Measurements from ENCODE around the gene EIPR1. TPM values are rescaled to one million over a fixed set of nuclear protein-coding genes. Genes with fewer than 3 reads are reported as not detected.

EIPR1 gene
- total and polyA plus RNA-seq, 2 donors (not counting 3 experiments of a cell fraction or from before 2014, with no cell fraction given), result 30.8 to 57.3 TPM

GRCh38 chr2:3159782-3160545 is 217.7 kb downstream of the EIPR1 start:
- no TSS peak for BruUV-seq (replicated peaks)
- TF ChIP-seq MAX (IDR thresholded peaks at IDR 0.05; ENCODE audit: insufficient read depth, insufficient read length), result no peak
- TF ChIP-seq POLR2A (IDR thresholded peaks at IDR 0.05; ENCODE audit: low read depth, low read length), result no peak
- TF ChIP-seq EZH2 (IDR thresholded peaks at IDR 0.05; ENCODE audit: borderline replicate concordance, low read depth, low read length, severe bottlenecking), result no peak
- TF ChIP-seq JUN (IDR thresholded peaks at IDR 0.05; ENCODE audit: borderline replicate concordance, insufficient read depth, insufficient read length, low read depth), result no peak
- no peak for TF ChIP-seq CTCF (IDR thresholded peaks at IDR 0.05; ENCODE audit: extremely low read depth in 1 of 2, insufficient read depth in 1 of 2, low read depth in 1 of 2, low read length in 2 of 2)
- TF ChIP-seq FOS (IDR thresholded peaks at IDR 0.05; ENCODE audit: borderline replicate concordance, insufficient read depth, low read length), result no peak
- no peak for TF ChIP-seq MYC (IDR thresholded peaks at IDR 0.05; ENCODE audit: low read depth, low read length)
- TF ChIP-seq GATA2 (IDR thresholded peaks at IDR 0.05; ENCODE audit: insufficient read depth, insufficient read length, low read depth, low read length), result no peak
- TF ChIP-seq POLR2AphosphoS5 (IDR thresholded peaks at IDR 0.05; ENCODE audit: insufficient read depth, low read depth, low read length), result no peak
- no peaks in the 10 kb centered on the region for H3K36me3 ChIP-seq (ENCODE audit: control insufficient read depth in 2 of 2, extremely low read depth in 1 of 2, insufficient read depth in 2 of 2, low read length in 2 of 2)
- dilution Hi-C loops (cut with MboI; ENCODE audit: extremely low pct_ligation_motif_present, low sequenced_read_pairs), result no loop called here
- no peaks in the 10 kb centered on the region for H3K27me3 ChIP-seq (ENCODE audit: control insufficient read depth in 2 of 2, insufficient read depth in 2 of 2, low read length in 2 of 2)
- H3K4me3 ChIP-seq (replicated peaks in 1 of 3; ENCODE audit: insufficient read depth in 1 of 3, low read depth in 1 of 3, low read length in 3 of 3), result no peak overlapping the region
- H4K20me1 ChIP-seq (replicated peaks; ENCODE audit: control insufficient read depth, extremely low read depth, insufficient read depth, low read length), result no peaks in the 10 kb centered on the region
- intact Hi-C loops (cut with micrococcal nuclease), result no loop called here
- H3K9ac ChIP-seq (replicated peaks; ENCODE audit: extremely low read depth, insufficient read depth, low read length), result no peak overlapping the region
- no peak overlapping the region for H2AFZ ChIP-seq (ENCODE audit: low read depth, low read length)
- no peak overlapping the region for H3K27ac ChIP-seq (ENCODE audit: insufficient read depth, low read depth, low read length)
- DNase-seq (ENCODE audit: low read depth, low spot score) (no peak), FAIRE-seq (no peak)
- H3K9me3 ChIP-seq (replicated peaks; ENCODE audit: control insufficient read depth, insufficient read depth, low read length), result no peaks in the 10 kb centered on the region
- no peaks in the 10 kb centered on the region for H3K79me2 ChIP-seq (ENCODE audit: control insufficient read depth, insufficient read depth, low read length)
- POLR2A ChIA-PET, result no interaction called here
- H3K4me2 ChIP-seq (ENCODE audit: insufficient read depth, low read length), result no peak overlapping the region
- H3K9me1 ChIP-seq (replicated peaks; ENCODE audit: control insufficient read depth, extremely low read depth, insufficient read depth, low read length), result no peaks in the 10 kb centered on the region
- no peaks in the 10 kb centered on the region for H3K4me1 ChIP-seq (ENCODE audit: control insufficient read depth, extremely low read depth, insufficient read depth, low read length)
- CTCF ChIA-PET, result no interaction called here
